PC-9 (cell line): ENCODE data around the gene LIMK1. TPM values are rescaled to one million over a fixed set of nuclear protein-coding genes. Genes with fewer than 3 reads are reported as not detected.

Experiments used
- BruUV-seq: library from RNA; stranded (reverse); fragments of 400-500 nt; replicated peaks from 2 replicates; lab custom pipeline; 2021; lab: Mats Ljungman, UMichigan
- CTCF ChIA-PET: fragments of 300-600 bp; sonication (Branson Sonifier 250); formaldehyde crosslinking; loops from one replicate; lab custom pipeline; 2022; ENCODE audit warnings: antibody characterized with exemption; lab: Charles Lee
- POLR2A ChIA-PET: fragments of 300-600 bp; sonication (Branson Sonifier 250); formaldehyde crosslinking; loops from one replicate; lab custom pipeline; 2022; ENCODE audit warnings: antibody characterized with exemption; ENCODE audit not compliant: unreplicated experiment; lab: Charles Lee
- DNase-seq, 2 experiments: peaks; one replicate each; pipeline versions ENCODE4 v3.0.0 to v3.0.0-alpha.2; 2015 to 2022; ENCODE audit warnings: mixed read lengths in 1 of 2
- H2AFZ ChIP-seq: fragments of 200-600 bp; sonication (generic); 2 replicates; pipeline ENCODE4 v1.8.1; 2017; ENCODE audit warnings: antibody characterized with exemption
- H3F3A ChIP-seq: fragments of 200-600 bp; sonication (generic); 2 replicates; pipeline ENCODE4 v1.8.1; 2017; ENCODE audit warnings: antibody characterized with exemption, mild to moderate bottlenecking, low read depth; ENCODE audit not compliant: insufficient read depth
- H3K27ac ChIP-seq: fragments of 200-600 bp; sonication (generic); 2 replicates; pipeline ENCODE4 v1.6.1; 2016; ENCODE audit warnings: mixed run types
- H3K27me3 ChIP-seq: fragments of 200-600 bp; sonication (generic); 2 replicates; pipeline ENCODE4 v1.6.1; 2016; ENCODE audit warnings: low read depth, mixed run types; ENCODE audit not compliant: insufficient read depth
- H3K36me3 ChIP-seq: fragments of 200-600 bp; sonication (generic); 2 replicates; pipeline ENCODE4 v1.6.1; 2016; ENCODE audit warnings: low read depth, mixed run types
- H3K4me1 ChIP-seq: fragments of 200-600 bp; sonication (generic); replicated peaks from 2 replicates; pipeline ENCODE4 v1.6.1; 2016; ENCODE audit warnings: mixed run types; ENCODE audit not compliant: insufficient read depth
- H3K4me2 ChIP-seq: fragments of 200-600 bp; sonication (generic); 2 replicates; pipeline ENCODE4 v1.6.1; 2017; ENCODE audit warnings: mixed run types
- H3K4me3 ChIP-seq: fragments of 200-600 bp; sonication (generic); 2 replicates; pipeline ENCODE4 v1.6.1; 2016; ENCODE audit warnings: mixed run types
- H3K79me2 ChIP-seq: fragments of 200-600 bp; sonication (generic); 2 replicates; pipeline ENCODE4 v1.6.1; 2017; ENCODE audit warnings: low read depth, mixed run types
- H3K9me2 ChIP-seq: fragments of 200-600 bp; sonication (generic); 2 replicates; pipeline ENCODE4 v1.8.1; 2017; ENCODE audit warnings: mild to moderate bottlenecking; ENCODE audit not compliant: insufficient read depth
- H3K9me3 ChIP-seq: fragments of 200-600 bp; sonication (generic); 2 replicates; pipeline ENCODE4 v1.8.1; 2016; ENCODE audit warnings: low read depth; ENCODE audit not compliant: insufficient read depth
- H4K20me1 ChIP-seq: fragments of 200-600 bp; sonication (generic); 2 replicates; pipeline ENCODE4 v1.8.1; 2017; ENCODE audit not compliant: insufficient read depth
- EZH2 ChIP-seq: fragments of 200-600 bp; sonication (generic); IDR thresholded peaks from 2 replicates; pipeline ENCODE4 v1.8.0; 2017; ENCODE audit warnings: antibody characterized with exemption, low read depth
- intact Hi-C: fragments of 100-400 bp; cut with micrococcal nuclease; formaldehyde crosslinking; loops from one replicate; pipeline ENCODE4 v1.10.0; 2022; ENCODE audit not compliant: unreplicated experiment
- total RNA-seq: library from RNA; stranded (reverse); gene quantifications from 2 replicates; pipeline ENCODE4 v1.2.3, GENCODE V29; 2021
- TF ChIP-seq, protein P1 (sequence below): fragments of 200-600 bp; sonication (generic); conservative IDR thresholded peaks from 2 replicates; pipeline ENCODE4 v1.6.1; 2017; ENCODE audit warnings: mixed run types, antibody characterized with exemption, mild to moderate bottlenecking, moderate library complexity

The LIMK1 gene
- total RNA-seq, 1 experiment from 2014 or later = 148 TPM

GRCh38 chr7:74084722-74085578, 1.3 kb downstream of the LIMK1 start:
- Histone ChIP-seq H3K9me3 (no peaks in the 10 kb centered on the region), H3K4me1 (peaks cover 18% of the 10 kb centered on the region), H3F3A (peaks cover 17% of the 10 kb centered on the region), H3K9me2 (no peaks in the 10 kb centered on the region), H3K27ac (peak overlapping the region; percentile 62), H3K4me3 (peak overlapping the region; percentile 97), H3K79me2 (peaks cover 32% of the 10 kb centered on the region), H3K4me2 (peak overlapping the region; percentile 96), H4K20me1 (peaks cover 6% of the 10 kb centered on the region; the same call in 1 of the 2 replicates), H3K27me3 (no peaks in the 10 kb centered on the region), H3K36me3 (peaks cover 11% of the 10 kb centered on the region; the same call in 1 of the 2 replicates), H2AFZ (peak overlapping the region; percentile 85)
- DNase-seq = peak; percentile 50 to 58
- POLR2A ChIA-PET = interaction anchor here (0.6 kb wide), 2 partner anchors 113 to 1512 kb away, joined by 4 to 5 read pairs; no protein-coding TSS in a partner anchor
- intact Hi-C loops = loop anchor here (1.0 to 2.0 kb wide), 2 partner anchors 8 to 90 kb away; partner anchors contain the start of gene EIF4H
- CTCF ChIA-PET = interaction anchor here (0.6 kb wide), 1 partner anchor 48 kb away, joined by 3 read pairs; no protein-coding TSS in a partner anchor
- BruUV-seq = TSS peak; percentile 28
- TF ChIP-seq, protein P1, sequence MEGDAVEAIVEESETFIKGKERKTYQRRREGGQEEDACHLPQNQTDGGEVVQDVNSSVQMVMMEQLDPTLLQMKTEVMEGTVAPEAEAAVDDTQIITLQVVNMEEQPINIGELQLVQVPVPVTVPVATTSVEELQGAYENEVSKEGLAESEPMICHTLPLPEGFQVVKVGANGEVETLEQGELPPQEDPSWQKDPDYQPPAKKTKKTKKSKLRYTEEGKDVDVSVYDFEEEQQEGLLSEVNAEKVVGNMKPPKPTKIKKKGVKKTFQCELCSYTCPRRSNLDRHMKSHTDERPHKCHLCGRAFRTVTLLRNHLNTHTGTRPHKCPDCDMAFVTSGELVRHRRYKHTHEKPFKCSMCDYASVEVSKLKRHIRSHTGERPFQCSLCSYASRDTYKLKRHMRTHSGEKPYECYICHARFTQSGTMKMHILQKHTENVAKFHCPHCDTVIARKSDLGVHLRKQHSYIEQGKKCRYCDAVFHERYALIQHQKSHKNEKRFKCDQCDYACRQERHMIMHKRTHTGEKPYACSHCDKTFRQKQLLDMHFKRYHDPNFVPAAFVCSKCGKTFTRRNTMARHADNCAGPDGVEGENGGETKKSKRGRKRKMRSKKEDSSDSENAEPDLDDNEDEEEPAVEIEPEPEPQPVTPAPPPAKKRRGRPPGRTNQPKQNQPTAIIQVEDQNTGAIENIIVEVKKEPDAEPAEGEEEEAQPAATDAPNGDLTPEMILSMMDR = no peak
- TF ChIP-seq EZH2 = no peak

DNA sequence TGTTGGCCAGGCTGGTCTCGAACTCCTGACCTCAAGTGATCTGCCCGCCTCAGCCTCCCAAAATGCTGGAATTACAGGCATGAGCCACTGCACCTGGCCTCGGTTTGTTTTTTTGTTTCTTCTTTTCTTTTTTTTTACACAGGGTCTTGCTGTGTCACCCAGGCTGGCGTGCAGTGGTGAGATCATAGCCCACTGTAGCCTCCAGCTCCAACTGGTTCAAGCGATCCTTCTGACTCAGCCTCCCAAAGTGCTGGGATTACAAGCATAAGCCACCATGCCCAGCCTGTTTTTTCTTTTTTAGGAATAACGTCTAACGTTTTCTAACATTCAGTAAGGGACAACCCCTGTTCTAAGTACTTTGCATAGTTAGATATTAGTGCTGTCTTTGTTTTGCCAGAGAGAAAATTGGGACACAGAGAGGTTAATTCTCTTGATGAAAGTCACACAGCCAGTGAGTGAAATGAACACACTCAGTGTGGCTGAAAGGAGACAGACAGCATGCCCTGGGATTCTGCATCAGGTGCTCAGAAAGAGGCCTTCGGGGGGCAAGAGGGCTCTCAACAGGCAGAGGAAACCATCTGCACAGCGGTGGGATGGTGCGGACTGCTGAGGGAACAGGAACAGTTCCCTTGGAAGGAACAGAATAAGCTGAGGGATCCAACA, 4.3 kb downstream of the LIMK1 start:
- peaks cover 11% of the 10 kb centered on the region; the same call in 1 of the 2 replicates for H3K36me3 ChIP-seq
- no TSS peak for BruUV-seq

More for the DNA sequence above, 4.3 kb downstream of the LIMK1 start:
- no peaks in the 10 kb centered on the region for H3K9me3 ChIP-seq
- no peak overlapping the region for H3K4me2 ChIP-seq
- no peaks in the 10 kb centered on the region for H3K9me2 ChIP-seq
- H3K4me1 ChIP-seq = peaks cover 26% of the 10 kb centered on the region
- H2AFZ ChIP-seq = no peak overlapping the region
- intact Hi-C loops = no loop called here
- H3K27me3 ChIP-seq = no peaks in the 10 kb centered on the region
- TF ChIP-seq, protein P1 = no peak
- no peak for TF ChIP-seq EZH2
- peaks cover 6% of the 10 kb centered on the region; the same call in 1 of the 2 replicates for H4K20me1 ChIP-seq
- peaks cover 30% of the 10 kb centered on the region; the same call in 1 of the 2 replicates for H3F3A ChIP-seq
- H3K27ac ChIP-seq = no peak overlapping the region
- H3K4me3 ChIP-seq = no peak overlapping the region
- DNase-seq = no peak
- ChIA-PET POLR2A (no interaction called here), CTCF (no interaction called here)
- peaks cover 32% of the 10 kb centered on the region for H3K79me2 ChIP-seq
